Nucleus accumbens (tissue), 56 donors: Measurements from ENCODE around the gene HS3ST6.
"Not testable (repeated sequence)": the region's sequence is repeated elsewhere in the genome, so short reads cannot be mapped to it uniquely, and the experiment has no call there.

Experiments used
- DNase-seq, 56 donors: peaks; one replicate each; lab custom pipeline; 2025; lab: John Stamatoyannopoulos, UW

Gene HS3ST6

DNA sequence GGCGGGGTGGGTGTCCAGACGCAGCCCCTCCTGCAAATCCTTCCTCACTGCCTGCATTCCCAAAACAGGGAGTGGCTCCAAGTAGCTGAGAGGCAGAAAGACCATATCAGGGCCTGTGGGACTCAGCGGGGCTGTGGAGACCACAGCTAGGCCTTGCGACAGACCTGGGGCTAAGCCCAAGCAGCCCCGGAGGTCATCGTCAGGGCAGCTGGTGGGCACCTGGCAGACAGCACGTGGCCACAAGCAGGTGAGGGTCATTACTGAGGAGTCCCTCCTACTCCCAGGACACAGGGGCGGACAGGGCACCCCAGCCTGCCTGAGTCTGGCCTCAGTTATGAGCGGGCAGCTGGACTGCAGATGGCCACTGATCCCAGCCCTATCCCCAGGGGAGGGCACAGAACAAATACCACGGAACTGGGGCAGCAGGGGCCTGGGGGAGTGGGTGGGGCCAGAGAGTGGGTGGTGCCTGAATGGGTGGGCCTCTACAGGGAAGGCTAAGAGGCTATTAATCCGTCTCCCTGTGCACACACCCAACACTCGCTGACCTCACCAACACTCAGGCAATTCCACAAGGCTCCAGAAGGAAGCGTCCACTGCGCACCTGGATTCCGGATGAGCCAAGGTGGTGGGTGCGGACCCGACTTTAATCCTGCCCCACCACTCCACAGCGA lies 8.5 kb downstream of the HS3ST6 start:
- DNase-seq, result no peak

DNA sequence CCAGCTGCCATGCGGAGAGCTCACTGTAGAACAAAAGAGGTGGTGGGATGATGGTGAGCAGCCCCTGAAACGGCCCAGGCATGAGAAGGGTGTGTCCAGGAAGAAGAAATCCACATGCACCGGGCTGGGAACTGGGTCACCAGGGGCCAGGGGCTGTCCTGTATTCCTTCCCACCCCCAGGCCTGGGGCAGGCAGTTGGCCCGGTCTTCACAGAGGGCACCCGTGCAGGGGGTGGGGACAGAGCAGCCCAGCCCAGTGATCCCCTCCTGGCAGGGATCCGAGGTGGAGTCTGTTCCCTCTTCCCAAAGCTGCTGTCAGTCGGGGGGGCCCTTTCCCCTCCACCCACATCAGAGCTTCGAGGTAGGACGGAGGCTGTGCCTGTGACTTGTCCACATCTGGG lies 9.2 kb downstream of the HS3ST6 start:
- no peak for DNase-seq

DNA sequence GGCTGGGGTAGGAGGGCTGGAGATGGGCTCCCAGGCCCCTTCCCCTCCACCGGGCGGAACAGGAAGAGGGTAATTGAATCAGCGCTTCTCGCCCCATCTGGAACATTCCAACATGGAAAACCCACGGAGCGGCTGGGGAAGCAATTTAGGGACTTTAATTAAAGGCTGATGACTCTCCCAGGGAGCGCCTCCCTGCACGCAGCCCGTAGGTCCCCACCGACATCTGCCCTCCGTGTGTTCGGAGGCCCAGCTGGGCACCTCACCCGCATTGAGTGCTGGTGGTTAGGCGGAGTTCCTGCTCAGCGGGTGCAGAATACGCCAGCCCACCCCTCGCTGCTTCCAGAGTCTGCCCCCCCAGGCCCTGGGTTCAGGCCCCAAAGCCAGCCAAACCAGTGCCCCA lies 10.0 kb downstream of the HS3ST6 start:
- no peak for DNase-seq

DNA sequence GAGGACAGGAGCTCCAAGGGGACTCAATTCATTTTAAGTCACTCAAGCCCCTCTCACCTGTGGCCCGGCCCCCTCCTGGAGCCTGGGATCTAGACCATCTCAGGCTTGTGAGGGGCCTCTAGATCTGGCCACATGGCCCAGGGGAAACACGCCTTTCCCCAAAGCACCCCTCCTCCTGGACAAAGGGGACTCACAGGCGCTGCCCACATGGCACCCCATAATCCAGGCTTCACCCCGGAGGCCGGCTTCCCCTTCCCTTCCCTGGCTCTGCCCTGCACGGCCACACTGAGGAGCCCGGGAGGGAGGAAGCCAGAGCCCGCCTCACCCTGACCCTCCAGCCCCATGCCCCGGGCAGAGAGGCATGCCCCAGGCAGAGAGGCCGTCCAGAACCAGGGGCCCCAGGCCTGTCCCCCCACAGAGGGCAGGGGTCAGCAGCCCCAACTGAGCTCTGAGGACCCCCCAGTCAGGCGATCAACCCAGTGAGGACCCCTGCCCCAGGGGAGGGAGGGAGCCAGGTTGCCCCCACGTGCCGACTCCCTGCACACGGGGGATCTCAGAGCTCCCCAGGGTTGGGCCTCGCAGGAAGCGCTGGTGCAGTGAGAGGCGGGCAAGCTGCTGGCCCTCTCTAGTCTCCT lies 10.9 kb downstream of the HS3ST6 start:
- DNase-seq, result no peak

DNA sequence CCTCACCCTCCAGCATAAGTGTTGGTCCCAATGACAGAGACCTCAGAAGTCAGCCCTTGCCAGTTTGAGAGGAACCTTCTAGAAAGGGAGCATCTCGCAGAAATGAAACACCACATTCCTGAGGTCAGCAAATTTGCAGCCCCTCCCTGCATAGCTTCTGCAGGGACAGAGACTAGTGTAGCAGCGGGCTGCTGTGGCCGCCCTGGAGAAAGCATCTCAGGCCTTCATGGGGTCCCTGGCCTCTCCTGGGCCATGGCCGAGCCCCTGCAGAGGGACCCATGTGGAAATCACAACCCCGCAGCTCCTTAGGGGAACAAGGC lies 11.4 kb downstream of the HS3ST6 start:
- DNase-seq, result no peak

DNA sequence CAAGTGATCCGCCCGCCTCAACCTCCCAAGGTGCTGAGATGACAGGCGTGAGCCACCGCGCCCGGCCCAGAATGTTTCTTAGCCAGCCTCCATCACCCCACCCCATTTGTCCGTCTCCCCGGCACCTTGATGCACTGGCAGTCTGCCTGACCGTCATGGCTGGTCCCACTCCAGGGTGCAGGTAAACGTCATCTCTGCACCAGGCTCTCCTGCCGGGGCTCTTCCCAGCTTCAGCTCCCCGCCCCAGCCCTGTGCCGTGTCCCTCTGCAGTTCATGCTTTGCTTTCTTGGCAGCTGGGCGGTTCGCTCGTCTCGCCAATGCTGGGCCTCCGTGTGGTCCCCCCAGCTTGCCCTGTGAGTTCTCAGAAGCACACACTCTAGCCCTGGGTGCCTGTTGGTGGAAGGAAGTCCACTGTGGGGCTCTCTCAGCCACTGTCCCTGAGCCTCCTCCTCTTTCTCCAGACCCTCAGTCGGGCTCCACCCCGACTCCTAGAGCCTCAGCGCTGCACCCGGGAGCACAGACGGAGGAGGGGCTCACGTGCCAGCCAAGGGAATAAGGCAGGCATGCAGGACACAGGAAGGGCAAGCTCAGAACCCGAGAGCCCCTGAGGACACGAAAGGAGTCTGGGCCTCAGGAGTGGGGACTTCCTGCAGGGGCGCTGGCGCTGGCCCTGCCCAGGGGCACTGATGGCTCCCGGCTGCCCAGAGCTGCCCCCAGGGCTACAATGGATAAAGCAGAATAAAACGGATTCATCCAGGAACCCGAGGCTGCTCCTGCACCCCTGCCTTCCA lies 12.0 kb downstream of the HS3ST6 start:
- no peak for DNase-seq

DNA sequence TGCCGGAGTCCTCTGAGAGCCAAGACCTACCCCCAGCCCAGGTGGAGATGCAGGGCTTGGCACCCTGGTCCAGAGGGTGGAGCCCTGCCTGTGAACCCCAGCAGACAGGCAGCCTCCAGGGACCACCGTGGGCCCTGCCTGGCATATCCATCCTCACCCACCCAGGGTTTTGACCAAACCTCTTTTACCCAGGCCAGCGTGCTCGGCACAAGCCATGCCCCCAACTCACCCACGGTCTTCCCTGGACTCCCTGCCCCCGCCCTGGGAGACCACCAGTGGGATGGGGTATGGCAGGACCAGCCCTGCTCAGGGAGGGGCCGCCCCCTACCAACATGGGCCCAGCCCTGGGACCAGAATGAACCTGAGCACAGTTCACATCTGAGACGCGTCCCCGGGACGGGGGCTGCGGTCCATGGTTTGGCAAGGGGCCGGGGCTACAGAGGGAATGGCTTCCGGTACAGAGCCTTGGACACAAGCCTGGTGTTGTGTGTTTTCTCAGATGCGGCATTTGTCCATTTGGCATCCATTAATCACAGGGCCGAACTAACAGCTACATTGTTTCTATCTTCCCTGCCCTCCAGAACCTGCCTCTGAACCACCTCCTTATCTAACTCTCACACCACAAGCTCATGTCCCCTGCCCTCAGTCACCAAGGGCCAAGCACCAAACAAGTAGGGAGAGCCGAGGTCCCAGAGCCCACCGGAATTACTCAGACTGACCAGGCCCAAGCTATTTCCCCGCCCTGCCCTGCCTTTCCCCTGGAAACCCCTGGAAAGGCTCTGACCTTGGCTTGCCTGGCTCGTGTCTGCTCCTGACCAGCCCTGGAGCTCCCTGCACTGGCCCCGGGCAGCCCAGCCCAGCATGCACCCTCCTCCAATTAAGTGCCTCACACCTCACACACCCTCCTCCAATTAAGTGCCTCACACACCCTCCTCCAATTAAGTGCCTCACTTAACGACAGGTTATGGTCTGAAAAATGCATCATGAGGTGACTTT lies 14.1 kb downstream of the HS3ST6 start:
- no peak for DNase-seq

DNA sequence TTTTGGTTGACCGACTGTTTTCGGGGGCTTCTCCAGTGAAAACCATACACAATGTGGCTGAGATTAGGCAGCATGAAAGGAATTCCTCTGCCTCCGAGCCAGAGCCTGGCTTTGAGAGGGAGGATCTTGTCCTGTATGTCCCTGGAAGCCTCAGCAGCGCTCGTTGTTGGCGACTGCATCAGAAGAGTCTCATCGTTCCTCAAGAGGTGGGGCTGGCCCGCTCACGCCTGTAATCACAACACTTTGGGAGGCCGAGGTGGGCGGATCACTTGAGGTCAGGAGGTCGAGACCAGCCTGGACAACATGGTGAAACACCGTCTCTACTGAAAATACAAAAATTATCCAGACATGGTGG lies 15.0 kb downstream of the HS3ST6 start:
- no peak for DNase-seq

DNA sequence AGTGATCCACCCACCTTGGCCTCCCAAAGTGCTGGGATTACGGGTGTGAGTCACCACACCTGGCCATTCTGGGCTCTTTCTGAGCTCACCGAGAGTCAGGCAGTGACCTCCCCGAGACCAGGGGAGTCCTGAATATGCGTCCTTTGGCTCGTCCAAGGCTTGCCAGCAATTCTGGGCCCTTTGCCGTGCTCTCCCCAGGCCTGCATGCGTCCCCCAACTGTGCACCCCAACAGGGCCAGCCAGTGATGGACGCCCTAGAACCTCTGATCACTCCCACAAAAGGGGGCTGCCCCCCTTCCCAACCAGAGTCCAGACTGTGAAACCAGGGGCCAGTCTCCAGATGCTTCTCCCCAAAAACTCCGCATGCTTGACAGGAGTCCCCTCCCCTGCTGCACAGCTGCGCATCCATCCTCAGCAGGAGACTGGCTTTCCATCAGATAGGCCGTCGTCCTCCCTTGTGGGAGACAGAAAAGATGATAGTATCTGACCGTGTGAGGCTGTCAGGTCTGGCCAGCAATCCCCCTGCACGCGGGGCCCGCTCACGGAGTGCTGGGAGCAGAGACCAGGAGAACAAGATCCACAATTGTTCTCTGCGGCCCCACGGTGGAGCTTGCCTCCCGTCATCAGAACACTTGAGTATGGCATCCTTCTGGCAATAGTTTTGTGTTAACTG lies 15.5 kb downstream of the HS3ST6 start:
- no peak for DNase-seq

DNA sequence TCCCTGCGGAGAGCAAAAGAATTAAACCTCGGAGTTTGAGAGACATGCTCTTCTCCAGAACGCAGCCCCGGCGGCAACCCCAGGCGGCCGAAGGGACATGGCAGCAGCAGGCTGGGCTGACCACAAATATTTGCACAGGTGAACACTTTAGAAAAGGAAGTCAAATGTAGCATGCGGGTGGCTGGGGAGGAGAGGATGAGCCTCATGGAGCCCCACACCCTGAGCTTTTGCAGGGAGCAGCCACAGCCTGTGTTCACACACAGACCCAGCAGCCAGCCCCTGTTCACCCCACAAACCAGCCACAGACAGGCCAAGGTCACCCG lies 17.8 kb downstream of the HS3ST6 start:
- no peak for DNase-seq

DNA sequence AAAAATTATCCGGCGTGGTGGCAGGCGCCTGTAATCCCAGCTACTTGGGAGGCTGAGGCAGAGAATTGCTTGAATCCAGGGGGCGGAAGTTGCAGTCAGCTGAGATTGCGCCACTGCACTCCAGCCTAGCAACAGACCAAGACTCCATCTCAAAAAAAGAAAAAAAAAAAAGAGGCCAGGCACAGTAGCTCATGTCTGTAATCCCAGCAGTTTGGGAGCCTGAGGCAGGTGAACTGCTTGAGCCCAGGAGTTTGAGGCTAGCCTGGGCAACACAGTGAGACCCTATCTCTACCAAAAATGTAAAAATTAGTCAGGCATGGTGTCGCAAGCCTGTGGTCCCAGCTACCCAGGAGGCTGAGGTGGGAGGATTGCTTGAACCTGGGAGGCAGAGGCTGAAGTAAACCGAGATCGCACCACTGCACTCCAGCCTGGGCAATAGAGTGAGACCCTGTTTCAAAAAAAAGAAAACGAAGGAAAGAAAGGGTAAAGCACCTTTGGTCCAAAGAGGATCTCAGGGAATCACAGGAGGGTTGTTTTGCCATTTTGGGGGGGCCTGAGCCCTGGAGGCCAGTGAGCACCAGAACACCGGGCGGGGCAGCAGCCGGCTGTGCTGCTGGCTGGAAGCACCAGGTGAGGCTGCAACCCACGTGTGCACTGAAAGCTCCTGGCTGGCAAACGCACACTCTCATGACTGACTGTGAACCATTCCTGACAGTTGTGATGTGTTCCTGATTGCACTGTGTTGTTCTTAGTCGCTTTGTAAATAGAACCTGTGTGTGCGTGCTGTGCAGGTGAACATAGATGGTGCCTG lies 18.4 kb downstream of the HS3ST6 start:
- no peak for DNase-seq

DNA sequence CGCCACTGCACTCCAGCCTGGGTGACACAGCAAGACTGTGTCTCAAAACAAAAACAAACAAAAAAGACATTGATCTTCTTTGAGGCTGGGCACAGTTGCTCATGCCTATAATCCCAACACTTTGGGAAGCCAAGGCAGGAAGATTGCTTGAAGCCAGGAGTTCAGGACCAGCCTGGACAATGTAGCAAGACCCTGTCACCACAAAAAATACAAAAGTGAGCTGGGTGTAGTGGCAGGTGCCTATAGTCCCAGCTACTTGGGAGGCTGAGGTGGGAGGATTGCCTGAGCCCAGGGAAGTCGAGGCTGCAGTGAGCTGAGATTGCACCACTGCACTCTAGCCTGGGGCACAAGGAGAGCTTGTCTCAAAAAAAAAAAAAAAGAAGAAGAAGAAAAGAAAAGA lies 20.5 kb downstream of the HS3ST6 start:
- not testable (repeated sequence) for DNase-seq

DNA sequence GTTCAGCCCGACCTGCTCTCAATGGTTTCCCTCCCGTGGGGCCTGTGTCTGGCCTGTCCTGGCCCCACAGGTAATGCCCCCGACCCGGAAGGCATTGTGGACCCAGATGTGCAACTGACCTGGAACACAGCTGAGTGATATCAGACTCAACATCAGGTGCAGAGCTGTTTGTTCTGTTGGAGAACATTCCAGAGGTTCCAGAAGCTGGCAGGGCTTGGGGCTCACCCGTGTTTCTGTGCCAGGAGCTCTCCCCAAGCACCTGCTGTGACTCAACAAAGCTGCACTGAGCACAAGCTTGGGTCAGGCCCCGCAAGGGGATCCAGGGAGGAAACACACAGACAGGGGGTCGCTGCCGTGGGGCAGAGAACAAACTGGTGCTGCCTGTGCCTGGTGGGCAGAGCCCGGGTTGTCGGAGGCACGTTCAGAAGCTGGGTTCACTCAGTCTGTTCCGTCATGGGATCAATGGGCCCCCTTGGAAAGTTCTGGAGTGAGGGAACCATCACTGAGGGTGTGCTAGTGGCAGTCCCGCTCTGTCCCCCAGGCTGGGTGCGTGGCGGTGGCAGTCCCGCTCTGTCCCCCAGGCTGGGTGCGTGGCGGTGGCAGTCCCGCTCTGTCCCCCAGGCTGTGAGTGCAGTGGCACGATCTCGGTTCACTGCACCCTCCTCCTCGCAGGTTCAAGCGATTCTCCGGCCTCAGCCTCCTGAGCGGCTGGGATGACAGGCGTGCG lies 22.1 kb downstream of the HS3ST6 start:
- DNase-seq, result no peak

DNA sequence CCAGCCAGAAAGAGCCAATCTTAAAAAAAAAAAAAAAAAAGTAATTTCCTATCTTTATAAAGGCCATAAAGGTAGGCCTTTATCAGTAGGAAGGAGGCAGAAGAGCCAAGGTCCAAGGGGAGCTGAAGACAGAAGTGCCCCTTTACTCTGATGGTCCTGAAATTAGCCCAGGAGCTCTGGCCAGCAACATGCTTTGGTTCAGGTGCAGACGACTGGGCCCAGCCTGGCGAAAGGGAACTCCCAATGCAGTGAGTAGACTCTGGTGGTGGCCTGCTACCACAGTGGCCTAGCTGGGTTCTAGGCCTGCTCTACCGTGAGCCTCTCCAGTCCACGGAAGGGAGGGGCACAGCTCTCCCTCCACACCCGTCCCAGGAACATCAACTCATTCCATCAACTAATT lies 23.1 kb downstream of the HS3ST6 start:
- no peak for DNase-seq

DNA sequence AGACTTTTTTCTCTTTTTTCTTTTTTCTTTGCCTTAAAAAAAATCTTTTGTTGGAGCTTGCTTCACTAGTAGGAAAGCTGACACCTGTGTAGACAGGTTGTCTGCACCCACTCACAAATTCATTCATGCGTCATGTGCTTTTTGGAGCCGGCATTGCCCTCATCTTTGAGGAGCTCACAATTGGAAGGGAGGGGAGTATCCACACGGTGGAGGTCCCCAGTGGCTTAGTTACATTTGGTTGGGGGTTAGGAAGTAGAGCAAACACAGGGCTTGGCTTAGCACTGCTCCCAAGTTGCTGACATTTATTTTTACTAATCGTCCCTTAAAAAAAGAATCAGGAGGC lies 27.5 kb downstream of the HS3ST6 start:
- peak in 14 of 56 donors; percentile 3 to 44 (median 9) for DNase-seq

DNA sequence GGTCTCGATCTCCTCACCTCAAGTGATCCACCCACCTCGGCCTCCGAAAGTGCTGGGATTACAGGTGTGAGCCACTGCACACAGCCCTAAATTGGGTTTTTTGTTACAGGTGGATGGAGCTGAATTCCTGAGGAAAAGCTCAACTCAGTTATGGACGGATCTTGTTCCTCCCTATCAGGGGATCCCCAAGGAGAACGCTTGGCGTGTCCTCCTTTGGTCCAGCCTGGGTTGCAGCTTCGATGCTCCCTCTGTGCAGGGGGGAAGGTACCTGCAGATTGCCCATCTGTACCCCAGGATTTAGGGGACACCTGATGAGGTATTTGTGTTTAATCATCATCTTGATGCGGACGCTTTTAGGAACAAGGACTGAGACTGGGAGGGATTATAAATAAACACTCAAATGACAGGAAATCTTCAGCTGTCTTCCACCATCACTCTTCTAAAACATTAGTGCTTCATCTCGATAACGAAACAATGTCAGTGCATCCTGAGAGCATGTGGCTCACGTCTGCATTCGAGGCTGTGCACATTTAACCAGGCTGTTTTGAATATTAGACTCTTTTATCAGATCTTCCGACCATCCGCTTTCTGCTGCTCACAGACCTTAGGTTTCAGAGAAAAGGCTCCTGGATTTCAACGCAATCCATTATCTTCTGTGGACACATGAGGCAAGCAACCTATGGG lies 28.0 kb downstream of the HS3ST6 start:
- DNase-seq, result no peak

DNA sequence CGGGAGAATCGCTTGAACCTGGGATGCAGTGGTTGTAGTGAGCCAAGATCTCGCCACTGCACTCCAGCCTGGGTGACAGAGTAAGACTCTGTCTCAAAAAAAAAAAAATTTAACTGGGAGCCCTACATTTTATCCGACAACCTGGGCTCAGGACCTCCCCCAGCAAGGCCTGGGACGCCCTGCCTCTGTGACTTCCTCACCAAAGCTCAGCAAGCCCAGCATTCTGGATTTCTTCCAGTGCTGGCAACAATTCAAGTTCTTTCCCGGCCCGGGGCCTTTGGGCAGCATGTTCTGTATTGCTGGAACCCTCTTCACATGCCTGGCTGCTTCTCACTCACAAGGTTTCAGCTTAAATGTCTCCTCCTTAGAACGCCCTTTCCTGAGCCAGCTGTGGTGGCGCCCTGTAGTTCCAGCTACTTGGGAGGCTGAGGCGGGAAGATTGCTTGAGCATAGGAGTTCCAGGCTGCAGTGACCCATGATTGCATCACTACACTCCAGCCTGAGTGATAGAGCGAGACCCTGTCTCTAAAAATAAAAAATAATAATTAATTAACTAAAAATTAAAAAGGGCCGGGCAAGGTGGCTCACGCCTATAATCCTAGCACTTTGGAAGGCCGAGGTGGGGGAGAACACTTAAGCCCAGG lies 30.4 kb downstream of the HS3ST6 start:
- no peak for DNase-seq

DNA sequence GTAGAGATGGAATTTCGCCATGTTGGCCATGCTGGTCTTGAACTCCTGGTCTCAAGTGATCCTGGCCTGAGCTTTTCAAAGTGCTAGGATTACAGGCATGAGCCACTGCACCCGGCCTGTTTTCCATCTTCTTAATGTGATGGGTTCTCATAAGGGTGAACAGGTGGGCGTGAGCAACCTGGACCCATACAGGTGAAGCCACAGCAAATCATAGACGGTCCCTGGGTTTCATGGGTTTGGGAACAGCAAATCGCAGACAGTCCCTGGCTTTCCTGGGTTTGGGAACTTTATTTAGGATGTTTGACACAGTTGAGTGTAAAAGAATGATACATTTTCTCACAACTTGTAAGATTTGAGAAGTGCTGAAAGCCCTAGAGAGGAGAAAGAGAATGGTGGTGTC lies 33.3 kb downstream of the HS3ST6 start:
- DNase-seq, result no peak
